Large intestine (tissue), 3 donors: Measurements from ENCODE around the gene GPD1L. TPM values are rescaled to one million over a fixed set of nuclear protein-coding genes. Genes with fewer than 3 reads are reported as not detected.
A peak's percentile ranks its signal among the peaks of the same experiment; 100 is the strongest.

Experiments
- DNase-seq, 2 donors: peaks; one replicate each; pipeline versions ENCODE4 v3.0.0 to v3.0.0-alpha.2; 2013
- H3K27ac ChIP-seq: one replicate; pipeline ENCODE4 v1.5.1; 2013; ENCODE audit warnings: low read length
- H3K27me3 ChIP-seq: 2 replicates; pipeline ENCODE4 v1.6.1; 2013; ENCODE audit warnings: low read length; ENCODE audit not compliant: control insufficient read depth, insufficient read depth
- H3K36me3 ChIP-seq: 2 replicates; pipeline ENCODE4 v1.6.1; 2013; ENCODE audit warnings: low read length; ENCODE audit not compliant: control insufficient read depth, insufficient read depth
- H3K4me1 ChIP-seq: one replicate; pipeline ENCODE4 v1.6.1; 2013; ENCODE audit warnings: low read length; ENCODE audit not compliant: control insufficient read depth, insufficient read depth
- H3K4me3 ChIP-seq: one replicate; pipeline ENCODE4 v1.5.1; 2013; ENCODE audit warnings: low read length
- H3K9me3 ChIP-seq: one replicate; pipeline ENCODE4 v1.6.1; 2013; ENCODE audit warnings: mild to moderate bottlenecking, low read depth, low read length, moderate library complexity; ENCODE audit not compliant: control insufficient read depth
- WGBS: methylation state at CpG from one replicate; pipeline ENCODE4 v1.1.5; 2013; ENCODE audit warnings: low lambda C conversion rate; ENCODE audit not compliant: insufficient coverage; 5-methylcytosine and 5-hydroxymethylcytosine counted together
- polyA plus RNA-seq: library from polyadenylated mRNA; unstranded; fragments of 120-200 nt; gene quantifications from one replicate; pipeline ENCODE4 v1.2.1, GENCODE V29; 2013

GPD1L gene
- polyA plus RNA-seq, 1 donor, result 17.5 TPM

- no peaks in the 10 kb centered on the region for H3K27me3 ChIP-seq
- WGBS, result 100% methylated on average over 1 of the region's 2 CpGs
- no peaks in the 10 kb centered on the region for H3K4me1 ChIP-seq
- DNase-seq, result no peak
- H3K4me3 ChIP-seq, result no peak overlapping the region
- no peak overlapping the region for H3K27ac ChIP-seq
- H3K36me3 ChIP-seq, result peaks cover 5% of the 10 kb centered on the region
- H3K9me3 ChIP-seq, result no peaks in the 10 kb centered on the region
Measured at GRCh38 chr3:32132706-32133105, 26.3 kb downstream of the GPD1L start.

DNA sequence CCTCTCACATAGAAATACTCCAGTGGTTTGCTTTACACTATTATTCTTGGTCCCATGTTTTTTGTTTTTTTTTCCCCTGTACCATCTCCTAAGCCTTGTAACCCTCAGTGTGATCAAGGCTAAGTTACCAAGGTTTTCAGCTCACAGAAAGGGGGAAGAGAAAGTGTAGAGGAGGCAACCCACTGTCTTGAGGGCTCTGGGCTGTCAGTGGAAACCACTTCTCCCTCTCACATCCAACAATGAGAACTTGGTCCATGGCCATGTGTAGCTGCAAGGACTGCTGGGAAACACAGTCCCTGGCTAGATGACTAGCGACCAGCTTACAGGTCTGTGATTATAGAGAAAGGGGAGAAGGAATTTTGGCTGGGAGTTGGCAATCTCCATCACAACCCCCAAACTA is 30.3 kb downstream of the GPD1L start:
- Histone ChIP-seq H3K27ac (no peak overlapping the region), H3K4me3 (no peak overlapping the region), H3K9me3 (no peaks in the 10 kb centered on the region), H3K36me3 (peaks cover 9% of the 10 kb centered on the region), H3K4me1 (no peaks in the 10 kb centered on the region), H3K27me3 (no peaks in the 10 kb centered on the region)
- no CpG with 5 or more reads among the region's 1 CpG for WGBS
- DNase-seq, result no peak

DNA sequence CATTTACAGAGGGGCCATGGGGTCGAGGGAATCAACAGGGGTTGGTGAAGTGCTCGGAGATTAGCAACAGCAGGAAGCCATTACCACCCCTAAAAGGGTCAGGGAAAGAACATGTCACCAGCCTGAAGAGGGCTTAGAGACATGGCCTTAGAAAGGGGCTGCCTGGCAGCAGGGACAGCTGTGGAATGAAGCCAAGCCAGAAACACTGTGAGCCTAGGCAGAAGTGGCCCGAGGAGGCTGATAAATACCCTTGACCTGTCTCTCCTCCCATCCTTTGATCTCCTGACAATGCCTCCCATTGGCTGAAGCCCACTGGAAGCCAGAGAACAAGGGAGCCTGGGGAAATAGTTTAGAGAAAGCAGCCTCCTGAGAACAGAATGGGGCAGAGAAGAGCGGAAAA is 31.4 kb downstream of the GPD1L start:
- H3K4me3 ChIP-seq, result no peak overlapping the region
- H3K9me3 ChIP-seq, result no peaks in the 10 kb centered on the region
- H3K36me3 ChIP-seq, result peaks cover 9% of the 10 kb centered on the region
- no peaks in the 10 kb centered on the region for H3K4me1 ChIP-seq
- no peak overlapping the region for H3K27ac ChIP-seq
- no peaks in the 10 kb centered on the region for H3K27me3 ChIP-seq
- DNase-seq, result no peak
- 100% methylated on average over 1 of the region's 4 CpGs for WGBS

DNA sequence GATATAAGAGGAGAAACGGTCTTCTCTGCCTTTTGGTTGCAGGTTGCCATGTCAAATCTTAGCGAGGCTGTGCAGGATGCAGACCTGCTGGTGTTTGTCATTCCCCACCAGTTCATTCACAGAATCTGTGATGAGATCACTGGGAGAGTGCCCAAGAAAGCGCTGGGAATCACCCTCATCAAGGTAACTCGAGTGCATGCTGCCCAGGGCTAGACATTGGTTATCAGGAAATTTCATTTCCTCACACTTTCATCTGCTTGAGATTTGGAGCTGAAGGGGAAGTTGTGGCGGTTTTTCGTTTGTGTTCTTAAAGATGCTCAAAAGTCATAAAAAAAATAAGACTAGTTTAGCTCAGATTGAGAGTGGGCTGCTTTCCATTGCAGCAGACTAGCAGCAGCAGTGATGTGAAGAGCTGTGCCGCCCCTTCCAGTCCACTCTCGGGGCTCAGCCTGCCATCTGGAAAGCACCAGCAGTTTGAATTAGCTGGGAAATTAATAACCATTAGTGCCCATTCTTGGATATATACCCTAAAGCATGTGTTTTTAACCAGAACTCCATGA is 32.2 kb downstream of the GPD1L start:
- Histone ChIP-seq H3K4me1 (no peaks in the 10 kb centered on the region), H3K4me3 (no peak overlapping the region), H3K9me3 (no peaks in the 10 kb centered on the region), H3K27ac (no peak overlapping the region), H3K27me3 (no peaks in the 10 kb centered on the region), H3K36me3 (peaks cover 9% of the 10 kb centered on the region)
- WGBS, result no CpG with 5 or more reads among the region's 8 CpGs
- DNase-seq, result no peak

DNA sequence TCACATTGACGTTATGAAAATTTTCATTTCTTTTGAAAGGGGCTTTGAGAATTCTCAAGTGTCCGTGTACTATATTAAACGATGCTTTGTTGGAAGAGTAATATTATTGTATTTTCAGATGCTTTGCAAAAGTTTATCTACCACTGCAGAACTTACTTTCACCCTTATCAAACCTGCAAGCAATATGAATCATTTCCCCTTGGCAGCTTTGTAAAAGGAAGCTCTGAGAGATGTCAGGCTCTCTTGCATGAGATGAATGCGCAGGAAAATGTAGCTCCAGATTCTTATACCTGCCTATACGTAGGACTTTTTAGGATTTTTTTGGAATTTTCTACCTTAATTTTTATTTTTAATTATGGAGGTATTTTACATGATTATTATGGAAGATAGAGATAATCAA is 34.5 kb downstream of the GPD1L start:
- H3K36me3 ChIP-seq, result peaks cover 9% of the 10 kb centered on the region
- H3K4me1 ChIP-seq, result no peaks in the 10 kb centered on the region
- no peak overlapping the region for H3K4me3 ChIP-seq
- H3K27ac ChIP-seq, result no peak overlapping the region
- 100% methylated on average over 2 of the region's 5 CpGs for WGBS
- DNase-seq, result no peak
- no peaks in the 10 kb centered on the region for H3K9me3 ChIP-seq
- H3K27me3 ChIP-seq, result no peaks in the 10 kb centered on the region

DNA sequence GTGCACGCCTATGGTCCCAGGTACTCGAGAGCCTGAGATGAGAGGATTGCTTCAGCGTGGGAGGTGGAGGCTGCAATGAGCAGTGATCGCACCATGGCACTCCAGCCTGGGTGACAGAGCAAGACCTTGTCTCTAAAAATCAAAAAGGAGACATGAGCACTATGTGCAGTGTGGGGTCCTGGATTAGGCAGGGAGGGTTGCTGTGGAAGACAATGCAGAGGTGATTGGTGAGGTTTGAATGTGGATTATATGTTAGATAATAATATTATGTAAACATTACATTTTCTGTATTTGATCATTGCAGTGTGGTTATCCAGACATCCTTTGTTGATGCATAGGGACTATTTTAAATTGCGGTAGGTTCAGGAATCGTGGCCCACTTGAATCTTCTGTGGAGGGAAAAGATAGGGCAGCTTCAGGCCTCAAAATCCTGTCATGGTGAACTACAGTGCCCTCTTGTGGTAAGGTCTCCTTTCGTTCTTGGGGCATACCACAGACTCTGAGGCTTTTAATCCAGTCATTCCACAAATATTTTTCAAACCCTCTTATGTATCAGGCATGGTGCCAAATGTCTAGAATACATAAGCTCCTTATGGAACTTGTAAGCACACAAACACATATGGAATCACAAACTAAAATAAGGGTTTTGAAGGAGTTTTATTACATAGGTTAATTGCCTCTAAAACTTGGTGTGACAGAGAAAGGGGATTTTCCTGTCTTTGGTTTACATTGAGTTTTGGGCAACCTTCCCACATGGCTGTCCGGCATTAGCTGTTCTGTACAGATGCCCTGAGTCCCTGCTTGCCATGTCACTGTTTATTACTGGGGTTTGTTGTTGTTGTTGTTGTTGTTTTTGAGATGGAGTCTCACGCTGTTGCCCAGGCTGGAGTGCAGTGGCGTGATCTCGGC is 37.7 kb downstream of the GPD1L start:
- Histone ChIP-seq H3K9me3 (no peaks in the 10 kb centered on the region), H3K27ac (no peak overlapping the region), H3K4me1 (no peaks in the 10 kb centered on the region), H3K4me3 (no peak overlapping the region), H3K36me3 (peaks cover 17% of the 10 kb centered on the region), H3K27me3 (no peaks in the 10 kb centered on the region)
- WGBS, result no CpG with 5 or more reads among the region's 11 CpGs
- DNase-seq, result peak; percentile 61 to 67

GRCh38 chr3:32146746-32147211 is 40.4 kb downstream of the GPD1L start:
- no CpG with 5 or more reads among the region's 3 CpGs for WGBS
- no peak for DNase-seq
- H3K4me1 ChIP-seq, result no peaks in the 10 kb centered on the region
- no peaks in the 10 kb centered on the region for H3K9me3 ChIP-seq
- H3K36me3 ChIP-seq, result peaks cover 8% of the 10 kb centered on the region
- H3K27me3 ChIP-seq, result no peaks in the 10 kb centered on the region
- no peak overlapping the region for H3K4me3 ChIP-seq
- no peak overlapping the region for H3K27ac ChIP-seq

GRCh38 chr3:32147509-32147908 is 41.1 kb downstream of the GPD1L start:
- Histone ChIP-seq H3K27ac (no peak overlapping the region), H3K27me3 (no peaks in the 10 kb centered on the region)
- WGBS, result no CpG with 5 or more reads among the region's 1 CpG

GRCh38 chr3:32147933-32148332 is 41.5 kb downstream of the GPD1L start:
- H3K9me3 ChIP-seq, result no peaks in the 10 kb centered on the region
- H3K36me3 ChIP-seq, result peaks cover 13% of the 10 kb centered on the region
- no peak overlapping the region for H3K4me3 ChIP-seq
- H3K27me3 ChIP-seq, result no peaks in the 10 kb centered on the region
- DNase-seq, result no peak
- no peaks in the 10 kb centered on the region for H3K4me1 ChIP-seq
- no CpG with 5 or more reads among the region's 3 CpGs for WGBS
- no peak overlapping the region for H3K27ac ChIP-seq

More at GRCh38 chr3:32147509-32147908, 41.1 kb downstream of the GPD1L start:
- H3K4me1 ChIP-seq, result no peaks in the 10 kb centered on the region
- H3K4me3 ChIP-seq, result no peak overlapping the region
- DNase-seq, result no peak
- peaks cover 13% of the 10 kb centered on the region for H3K36me3 ChIP-seq
- no peaks in the 10 kb centered on the region for H3K9me3 ChIP-seq

GRCh38 chr3:32148351-32148750 is 41.9 kb downstream of the GPD1L start:
- no peaks in the 10 kb centered on the region for H3K4me1 ChIP-seq
- H3K36me3 ChIP-seq, result peaks cover 13% of the 10 kb centered on the region
- H3K27ac ChIP-seq, result no peak overlapping the region
- no peak overlapping the region for H3K4me3 ChIP-seq
- no peaks in the 10 kb centered on the region for H3K27me3 ChIP-seq
- DNase-seq, result no peak
- H3K9me3 ChIP-seq, result no peaks in the 10 kb centered on the region
- WGBS, result no CpG with 5 or more reads among the region's 5 CpGs
